Activated CD4-positive, alpha-beta T cell treated with anti-CD3 and anti-CD28 coated beads, Interleukin-10, Interleukin-2, amounts not matched to agents 100 ng/mL and 50 ng/mL, durations not matched to agents 16 hours and 8 hours (primary cell): ENCODE data around the gene PPP3R2.
A peak's percentile ranks its signal among the peaks of the same experiment; 100 is the strongest.
"Not testable (repeated sequence)": the region's sequence is repeated elsewhere in the genome, so short reads cannot be mapped to it uniquely, and the experiment has no call there.

Experiments used
- DNase-seq: peaks from one replicate; pipeline ENCODE4 v3.0.0-alpha.2; 2020

The PPP3R2 gene

GRCh38 chr9:101587332-101588043, 7.3 kb downstream of the PPP3R2 start:
- no peak for DNase-seq

GRCh38 chr9:101586651-101587050, 8.1 kb downstream of the PPP3R2 start:
- DNase-seq = peak; percentile 85

GRCh38 chr9:101585740-101586139, 9.0 kb downstream of the PPP3R2 start:
- DNase-seq = no peak

GRCh38 chr9:101582553-101582952, 12.2 kb downstream of the PPP3R2 start:
- DNase-seq = no peak

- DNase-seq = no peak
Measured at GRCh38 chr9:101579711-101580545, 14.8 kb downstream of the PPP3R2 start.

GRCh38 chr9:101578378-101578777, 16.4 kb downstream of the PPP3R2 start:
- peak; percentile 5 for DNase-seq

- no peak for DNase-seq
Measured at GRCh38 chr9:101574731-101575333, 19.9 kb downstream of the PPP3R2 start.

GRCh38 chr9:101572316-101572715, 22.5 kb downstream of the PPP3R2 start:
- no peak for DNase-seq

GRCh38 chr9:101571114-101571513, 23.7 kb downstream of the PPP3R2 start:
- no peak for DNase-seq

GRCh38 chr9:101569741-101570501, 24.8 kb downstream of the PPP3R2 start:
- no peak for DNase-seq

- DNase-seq = no peak
Measured at GRCh38 chr9:101567725-101568350, 26.9 kb downstream of the PPP3R2 start.

- DNase-seq = peak; percentile 57
Measured at GRCh38 chr9:101566904-101567724, 27.7 kb downstream of the PPP3R2 start.

- DNase-seq = no peak
Measured at GRCh38 chr9:101564252-101564651, 30.5 kb downstream of the PPP3R2 start.

GRCh38 chr9:101562966-101563365, 31.8 kb downstream of the PPP3R2 start:
- DNase-seq = no peak

GRCh38 chr9:101561740-101562139, 33.0 kb downstream of the PPP3R2 start:
- DNase-seq = no peak

- not testable (repeated sequence) for DNase-seq
Measured at GRCh38 chr9:101549472-101550098, 45.2 kb downstream of the PPP3R2 start.

- DNase-seq = no peak
Measured at GRCh38 chr9:101543098-101543735, 51.6 kb downstream of the PPP3R2 start.
